ENCODE measurements around the gene WNT1.

Gene WNT1

GRCh38 chr12:49030714-49031572 is 52.8 kb downstream of the WNT1 start:
- no peak for DNase-seq

DNA sequence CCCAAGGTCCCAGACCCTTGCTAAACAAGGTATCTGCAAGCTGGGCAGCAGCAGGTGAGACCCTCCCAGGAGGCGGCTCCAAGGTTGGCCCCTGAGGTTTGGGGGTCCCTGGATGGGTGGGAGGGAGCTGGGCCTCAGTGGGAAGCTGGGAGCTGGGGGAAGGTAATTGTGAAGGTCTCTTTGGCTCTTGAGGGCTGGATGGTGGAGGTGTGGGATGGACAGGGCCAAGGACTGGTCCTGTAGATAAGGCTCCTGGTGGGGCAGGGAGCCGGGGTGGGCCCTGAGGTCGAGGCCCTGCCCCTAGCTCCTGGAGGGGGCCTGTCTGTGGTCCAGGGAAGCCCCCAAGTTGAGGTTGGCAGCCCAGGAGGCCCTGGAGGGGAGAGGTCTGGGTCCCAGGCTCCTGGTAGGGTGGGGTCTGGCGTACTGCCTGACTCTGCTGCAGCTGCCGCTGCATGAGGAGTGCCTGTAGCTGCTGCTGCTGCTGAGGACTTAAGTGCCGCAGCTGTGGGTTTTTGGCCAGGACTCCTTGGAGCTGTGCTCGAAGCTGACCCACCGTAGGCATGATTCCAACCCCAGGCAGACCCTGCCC is 53.5 kb downstream of the WNT1 start:
- DNase-seq: no peak
